ENCODE measurements around the gene NSUN5.
"Not testable (repeated sequence)": the region's sequence is repeated elsewhere in the genome, so short reads cannot be mapped to it uniquely, and the experiment has no call there.

The NSUN5 gene

DNA sequence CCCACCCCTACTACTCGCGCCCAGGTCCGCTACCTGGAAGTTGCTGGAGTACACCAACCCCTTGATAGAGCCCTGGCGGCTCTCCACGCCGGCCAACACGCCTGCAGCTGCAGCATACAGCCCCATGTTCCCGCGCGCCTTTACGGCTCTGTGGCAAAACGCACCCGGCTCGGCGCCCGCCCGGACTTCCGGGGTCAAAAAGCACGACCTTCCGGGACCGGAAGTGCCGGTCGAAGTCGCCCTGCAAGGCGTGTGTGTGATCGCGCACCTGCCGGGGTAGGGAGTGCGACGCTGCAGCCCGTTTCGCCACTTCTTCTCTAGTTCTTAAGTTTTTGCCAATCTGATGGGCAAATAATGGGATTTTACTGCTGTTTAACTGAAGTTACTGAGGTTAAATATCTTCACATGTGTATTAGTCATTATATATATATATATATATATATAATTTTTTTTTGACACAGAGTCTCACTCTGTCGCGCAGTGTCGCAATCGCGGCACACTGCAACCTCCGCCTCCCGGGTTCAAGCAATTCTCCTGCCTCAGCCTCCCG, at the start of gene NSUN5:
TSS of gene NSUN5 (minus strand) at position 162 of the 550 bp plus-strand sequence. CDS start at position 126, 36 bp downstream.
- DNase-seq, result no peak

DNA sequence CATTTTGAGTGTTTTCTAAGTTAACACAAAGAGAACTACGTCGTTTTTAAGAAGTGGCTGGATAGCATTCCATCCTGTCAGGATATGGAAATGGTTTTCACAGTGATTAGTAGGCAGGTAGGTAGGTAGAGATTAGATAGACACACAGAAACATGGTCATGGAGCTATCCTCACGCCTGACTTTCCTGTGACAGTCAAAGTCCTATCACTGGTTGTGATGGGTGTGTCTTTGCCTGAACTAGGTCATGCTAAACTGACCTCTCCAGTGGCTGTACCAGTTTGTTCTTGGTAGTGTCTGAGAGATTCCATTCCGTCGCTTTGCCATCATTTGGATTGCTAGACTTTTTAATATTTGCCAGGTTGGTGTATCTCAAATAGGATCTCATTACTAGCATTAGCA, 47.5 kb upstream of the NSUN5 start:
- DNase-seq, result no peak

DNA sequence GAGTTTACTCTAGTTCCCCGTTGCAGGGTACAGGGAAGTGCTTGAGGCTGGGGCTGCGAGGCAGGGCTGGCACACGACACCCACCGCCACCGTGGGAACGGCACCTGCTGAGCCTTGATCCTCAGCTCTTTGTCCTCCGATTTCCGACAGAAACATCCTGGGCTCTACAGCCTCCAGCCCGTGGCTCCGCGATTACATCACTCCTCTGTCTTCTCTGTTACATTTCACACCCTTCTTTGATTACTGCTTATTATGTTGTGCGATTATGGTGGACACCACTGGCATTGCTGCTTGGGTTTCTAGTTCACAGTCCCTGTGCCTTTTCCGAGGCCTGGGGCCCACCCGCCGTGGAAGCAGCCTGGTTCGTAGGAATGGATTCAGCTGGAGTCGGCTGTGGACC, 46.2 kb upstream of the NSUN5 start:
- no peak for DNase-seq

- DNase-seq, result no peak
Observed at GRCh38 chr7:73354196-73354595, 45.6 kb upstream of the NSUN5 start.

DNA sequence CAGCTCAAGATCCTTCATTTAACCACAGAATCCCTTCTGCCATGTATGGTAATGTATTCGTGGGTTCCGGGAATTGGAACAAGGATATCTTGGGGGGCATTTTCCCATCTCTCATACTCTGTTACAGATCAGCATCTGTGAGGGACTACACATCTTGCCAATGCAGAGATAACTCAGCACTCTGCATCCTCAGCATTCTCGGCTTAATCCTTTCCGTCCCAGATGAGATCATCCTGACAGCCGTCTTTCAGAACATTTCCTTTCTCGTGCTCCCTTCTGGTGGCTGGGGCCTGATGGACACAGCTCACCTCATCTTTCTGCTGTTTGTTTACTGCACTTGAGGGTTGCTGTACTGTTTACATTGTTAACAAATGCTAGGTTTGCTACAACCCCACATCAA, 44.6 kb upstream of the NSUN5 start:
- no peak for DNase-seq

DNA sequence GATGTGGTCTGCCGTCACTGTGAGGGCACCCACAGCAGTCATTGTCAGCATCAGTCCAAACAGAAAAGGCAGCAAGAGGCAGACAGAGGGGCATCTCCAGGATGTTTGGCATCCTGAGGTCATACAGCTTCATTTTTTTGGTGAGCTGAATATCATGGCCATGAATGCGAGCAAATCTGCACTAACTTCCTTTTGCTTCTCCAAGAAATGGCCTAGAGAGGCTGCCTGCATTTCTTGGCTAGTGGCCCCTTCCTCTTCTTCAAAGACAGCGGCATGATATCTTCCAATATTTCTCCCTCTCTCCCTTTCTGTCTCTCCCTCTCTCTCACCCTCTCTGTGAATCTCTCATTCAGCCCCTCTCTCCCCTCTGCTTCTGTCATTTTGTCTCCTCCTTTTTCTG, 44.2 kb upstream of the NSUN5 start:
- no peak for DNase-seq

DNA sequence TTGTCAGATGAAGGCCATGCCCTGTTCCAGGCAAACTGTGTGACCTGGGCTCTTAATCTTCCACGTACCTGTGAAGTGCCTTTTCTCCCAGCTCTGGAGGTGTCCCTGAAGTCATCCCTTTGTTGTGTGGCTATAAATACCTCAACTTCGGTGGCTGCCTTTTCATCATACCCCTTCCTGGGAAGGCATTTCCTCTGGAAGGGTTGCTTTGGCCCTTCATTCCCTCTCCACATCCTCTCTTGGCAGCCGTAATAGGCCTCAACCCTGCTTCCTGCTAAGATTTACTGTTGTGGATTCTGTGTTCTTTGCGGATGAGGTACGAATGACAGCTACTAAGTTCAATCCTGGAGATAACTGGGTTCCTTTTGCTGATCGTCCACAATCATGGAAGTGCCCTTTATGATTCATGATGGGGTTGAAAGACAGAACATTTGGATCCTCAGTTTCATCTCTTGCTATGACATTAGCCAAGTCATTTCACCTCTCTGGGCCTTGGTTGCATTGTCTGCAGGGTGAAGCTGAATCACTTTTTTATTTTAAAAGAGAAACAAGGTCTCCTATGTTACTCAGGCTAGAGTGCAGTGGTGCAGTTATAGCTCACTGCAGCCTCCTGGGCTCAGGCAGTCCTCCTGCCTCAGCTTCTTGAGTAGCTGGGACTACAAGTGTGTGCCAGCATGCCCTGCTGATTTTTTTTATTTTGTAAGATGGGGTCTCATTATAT, 43.0 kb upstream of the NSUN5 start:
- DNase-seq, result no peak

DNA sequence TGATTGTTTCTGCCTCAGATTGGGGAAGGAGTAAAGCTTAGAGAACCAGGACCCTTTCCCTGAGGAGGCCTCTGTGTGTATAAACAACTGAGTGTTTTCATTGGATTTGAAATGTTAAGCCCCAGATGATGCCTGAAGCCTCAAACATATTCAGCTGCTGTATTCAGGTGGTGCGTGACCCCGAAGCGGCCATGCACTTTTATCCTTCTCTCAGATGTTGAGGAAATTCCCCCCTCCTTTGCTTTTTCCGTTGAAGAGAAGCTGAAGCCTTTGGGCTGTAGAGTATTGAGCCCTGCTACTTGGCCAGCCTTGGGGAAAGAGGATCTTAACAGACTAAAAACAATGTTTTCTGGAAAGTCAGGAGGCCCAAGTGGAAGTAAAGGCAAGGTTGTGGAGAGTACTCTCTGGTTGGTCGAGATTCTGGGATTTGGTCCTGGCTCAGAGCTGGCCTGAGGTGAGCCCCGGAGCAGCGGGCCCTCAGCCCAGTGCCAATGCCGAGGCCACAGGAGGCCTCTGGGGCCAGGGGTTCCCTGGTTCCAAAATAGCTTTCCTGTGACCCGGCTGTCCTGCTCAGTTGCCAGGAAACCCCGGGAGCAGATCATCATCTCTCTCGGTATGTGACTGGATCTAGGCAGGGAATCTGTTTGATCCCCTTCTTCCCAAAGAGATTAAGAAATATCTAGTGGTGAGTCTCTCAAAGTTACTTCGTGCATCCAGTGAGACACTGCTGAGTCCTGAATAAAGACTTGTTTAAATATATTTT, 41.9 kb upstream of the NSUN5 start:
- no peak for DNase-seq

GRCh38 chr7:73349763-73350162, 41.1 kb upstream of the NSUN5 start:
- no peak for DNase-seq

DNA sequence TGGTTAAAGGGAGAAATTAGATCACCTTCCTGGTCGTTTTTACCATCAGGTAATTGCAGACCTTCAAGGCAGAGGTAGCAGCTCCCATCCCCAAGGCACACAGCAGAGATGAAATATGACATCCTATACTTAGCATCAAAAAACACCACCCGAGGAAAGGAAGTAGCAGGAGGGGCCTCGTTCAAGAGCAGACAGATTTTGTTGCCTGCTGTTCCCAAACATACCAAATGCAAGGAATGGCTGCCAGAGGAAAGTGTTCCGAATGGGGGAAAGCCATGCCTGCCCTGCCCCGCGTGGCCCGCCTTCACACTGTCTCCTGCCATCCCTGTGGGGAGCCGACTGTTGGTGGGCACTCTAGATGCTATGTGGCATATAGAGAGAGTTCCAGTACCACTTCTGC, 37.3 kb upstream of the NSUN5 start:
- DNase-seq, result no peak

DNA sequence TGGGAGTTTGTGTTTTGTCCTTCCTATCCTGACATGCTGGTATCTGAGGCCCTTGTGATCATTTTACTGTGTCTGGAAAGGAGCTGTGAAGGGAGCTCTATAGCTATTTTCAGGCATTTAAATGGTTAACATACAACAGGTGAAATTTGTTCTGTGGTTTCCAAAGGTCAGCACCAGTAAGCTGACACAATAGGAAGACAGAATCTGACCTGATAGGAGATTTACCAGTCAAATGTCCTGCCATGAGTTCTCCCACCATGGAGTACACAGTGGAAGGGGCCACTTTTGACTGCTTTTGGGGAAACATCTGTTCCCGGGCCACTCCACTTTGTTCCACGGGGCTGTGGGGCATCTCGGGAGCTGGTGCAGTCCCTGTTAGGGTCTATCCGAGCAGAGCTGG, 36.9 kb upstream of the NSUN5 start:
- no peak for DNase-seq

GRCh38 chr7:73343671-73344380, 35.2 kb upstream of the NSUN5 start:
- DNase-seq, result no peak

DNA sequence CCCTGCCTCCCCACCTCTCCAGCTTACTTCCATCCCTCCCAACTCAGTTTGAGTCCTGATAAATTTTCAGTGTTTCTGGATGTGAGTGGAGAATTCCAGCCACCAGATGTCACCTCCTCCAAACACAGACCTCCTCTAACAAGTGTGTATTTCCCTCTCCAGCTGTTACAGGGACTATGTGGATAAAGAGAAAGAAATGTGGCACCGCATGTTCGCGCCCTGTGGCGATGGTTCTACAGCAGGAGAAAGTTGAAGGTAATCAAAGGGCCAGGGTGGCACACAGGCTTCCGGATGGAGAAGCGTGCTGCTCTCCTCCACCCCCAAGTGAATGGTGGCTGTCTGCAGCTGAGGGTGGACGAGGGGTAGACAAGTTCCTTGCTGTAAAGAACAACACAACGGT, 34.0 kb upstream of the NSUN5 start:
- no peak for DNase-seq

GRCh38 chr7:73341877-73342276, 33.3 kb upstream of the NSUN5 start:
- DNase-seq, result no peak

DNA sequence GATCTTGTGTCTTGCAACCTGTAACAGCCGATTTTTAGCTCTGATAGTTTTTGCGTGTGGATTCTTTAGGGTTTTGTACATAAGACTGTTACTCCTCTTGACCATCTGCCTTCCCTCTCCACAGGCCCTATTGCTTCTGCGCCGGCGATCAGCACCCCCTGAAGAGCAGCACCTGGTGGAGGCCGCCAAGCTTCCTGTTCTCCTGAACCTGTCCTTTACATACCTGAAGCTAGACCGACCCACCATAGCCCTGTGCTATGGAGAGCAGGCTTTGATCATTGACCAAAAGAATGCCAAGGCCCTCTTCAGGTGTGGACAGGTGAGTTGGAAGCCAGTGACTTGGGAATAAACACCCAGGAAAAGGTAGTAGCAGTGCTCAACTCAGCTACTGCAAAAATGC, 31.9 kb upstream of the NSUN5 start:
- no peak for DNase-seq

DNA sequence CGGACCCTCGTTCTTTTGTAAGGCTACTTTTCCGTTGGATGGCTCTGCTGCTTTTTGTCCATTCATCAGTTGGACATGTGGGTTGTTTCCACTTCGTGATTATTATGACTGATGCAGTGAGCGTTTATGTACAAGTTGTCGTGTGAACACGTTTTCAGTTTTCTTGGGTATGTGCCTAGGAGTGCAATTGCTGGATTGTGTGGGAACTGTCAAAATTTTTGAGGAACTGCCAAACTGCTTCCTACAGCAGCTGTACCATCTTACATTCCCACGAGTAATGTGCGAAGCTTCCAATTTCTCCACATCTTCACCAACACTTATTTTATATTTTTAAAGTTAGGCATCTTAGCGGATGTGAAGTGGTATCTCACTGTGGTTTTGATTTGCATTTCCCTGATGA, 29.7 kb upstream of the NSUN5 start:
- DNase-seq, result no peak

GRCh38 chr7:73332447-73332846, 23.8 kb upstream of the NSUN5 start:
- no peak for DNase-seq

DNA sequence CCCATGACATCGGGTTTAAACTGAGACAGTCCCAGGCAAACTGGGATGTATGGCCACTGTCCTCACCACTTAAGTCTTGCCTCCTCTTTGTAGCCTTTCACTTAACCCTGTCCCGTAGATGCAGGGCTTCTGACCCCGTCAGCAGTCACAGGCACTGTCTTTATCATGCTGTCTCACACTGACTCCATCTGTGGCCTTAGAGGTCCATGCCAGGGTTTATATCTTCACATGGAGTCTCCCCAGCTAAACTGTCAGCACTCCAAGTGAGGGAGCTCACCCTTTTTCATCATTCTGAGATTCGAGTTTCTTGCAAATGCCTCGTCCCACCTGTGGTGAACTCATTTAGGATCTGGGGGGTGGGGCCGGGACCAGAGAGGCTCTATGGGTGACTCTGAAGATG, 22.1 kb upstream of the NSUN5 start:
- DNase-seq, result no peak

DNA sequence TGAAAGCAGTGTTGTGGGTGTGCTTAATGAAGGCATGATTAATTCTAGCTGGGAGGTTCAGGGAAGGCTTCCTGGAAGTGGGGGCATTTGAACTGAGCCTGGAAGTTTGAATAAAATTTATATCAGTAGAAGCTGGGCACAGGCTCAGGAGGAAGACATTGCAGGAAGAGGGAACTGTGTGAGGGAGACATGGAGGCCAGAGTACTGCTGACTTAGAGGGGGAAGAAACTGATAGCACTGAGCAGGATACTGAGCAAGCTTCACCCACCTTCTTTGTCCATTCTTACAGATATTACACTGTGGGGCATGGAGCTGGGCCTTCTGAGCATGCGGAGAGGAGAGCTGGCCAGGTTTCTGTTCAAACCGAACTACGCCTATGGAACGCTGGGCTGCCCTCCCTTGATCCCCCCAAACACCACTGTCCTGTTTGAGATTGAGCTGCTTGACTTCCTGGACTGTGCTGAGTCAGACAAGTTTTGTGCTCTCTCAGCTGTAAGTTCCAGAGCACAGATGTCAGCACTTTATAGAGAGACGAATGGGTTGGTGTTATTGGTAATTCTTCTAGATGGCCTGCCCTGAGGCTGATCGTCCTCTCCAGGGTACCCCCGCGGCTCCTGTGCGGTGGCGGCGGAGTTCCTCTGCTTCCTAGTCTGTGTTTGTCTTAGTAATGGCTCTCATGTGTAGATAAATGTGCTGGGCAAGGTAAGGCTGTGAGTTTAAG, 21.4 kb upstream of the NSUN5 start:
- DNase-seq, result no peak

DNA sequence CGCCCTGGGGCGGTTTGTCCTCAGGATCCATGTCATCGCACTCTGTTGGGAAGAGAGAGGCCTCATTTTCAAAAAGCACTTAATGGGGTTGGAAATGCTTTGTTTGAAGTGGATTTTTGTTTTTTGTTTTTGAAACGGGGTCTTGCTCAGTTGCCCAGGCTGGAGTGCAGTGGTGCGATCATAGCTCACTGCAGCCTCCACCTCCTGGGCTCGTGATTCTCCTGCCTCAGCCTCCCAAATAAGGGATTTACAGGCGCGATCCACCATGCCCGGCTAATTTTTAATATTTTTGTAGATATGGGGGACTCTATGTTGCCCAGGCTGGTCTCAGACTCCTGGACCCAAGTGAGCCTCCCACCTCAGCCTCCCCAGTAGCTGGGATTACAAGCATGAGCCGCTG, 20.1 kb upstream of the NSUN5 start:
- no peak for DNase-seq

GRCh38 chr7:73327922-73328321, 19.3 kb upstream of the NSUN5 start, which contains the start of the genes FKBP6 and TRIM50:
TSS of gene FKBP6 (plus strand) at chr7:73328161. CDS start at chr7:73328429, 268 bp downstream.
TSS of gene TRIM50 (minus strand) at chr7:73328082. CDS start at chr7:73324787, 3,295 bp downstream.
- not testable (repeated sequence) for DNase-seq

DNA sequence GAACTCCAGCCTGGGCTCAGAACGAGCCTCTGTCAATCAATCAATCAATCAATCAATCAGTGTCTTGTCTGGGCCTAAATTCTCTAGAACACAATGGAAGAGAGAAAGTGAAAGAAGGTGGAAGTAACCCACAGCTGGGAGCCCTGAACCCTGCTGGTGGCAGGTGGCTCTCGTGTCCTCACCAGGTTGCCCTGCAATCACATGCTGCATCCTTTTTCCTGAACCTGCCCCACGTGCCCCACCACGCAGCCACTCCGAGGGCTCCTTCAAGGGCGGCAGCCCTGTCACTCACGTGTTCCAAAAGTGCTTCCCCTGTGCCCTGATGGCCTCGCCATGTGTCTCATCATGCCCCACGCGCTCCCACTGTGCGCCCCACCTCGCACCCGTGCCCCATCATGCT, 18.8 kb upstream of the NSUN5 start:
- not testable (repeated sequence) for DNase-seq

DNA sequence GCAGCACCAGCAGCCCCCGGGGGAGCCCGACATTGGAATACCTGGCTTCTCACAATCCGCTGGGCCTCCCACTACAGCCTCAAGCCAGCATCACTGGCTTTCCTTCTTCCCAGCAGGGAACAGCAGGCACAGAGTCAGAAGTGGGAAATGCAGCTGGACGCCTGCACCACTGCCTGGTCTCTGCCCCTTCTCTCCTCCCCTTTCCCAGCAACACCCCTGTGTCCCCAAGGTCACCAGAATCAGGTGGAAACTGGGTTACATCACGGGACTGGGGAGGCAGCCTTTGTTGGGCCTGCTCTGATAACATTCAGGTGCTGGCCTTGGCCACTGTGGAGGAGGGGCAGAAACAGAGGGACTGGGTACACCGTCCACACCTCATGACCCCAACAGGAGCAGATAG, 16.8 kb upstream of the NSUN5 start:
- DNase-seq, result not testable (repeated sequence)

Data from NCI-H748 treated with DMSO at 0.1 percent for 48 hours (cell line).